Activated CD4-positive, alpha-beta T cell treated with anti-CD3 and anti-CD28 coated beads, Interleukin-10, Interleukin-2, amounts not matched to agents 100 ng/mL and 50 ng/mL, durations not matched to agents 16 hours and 8 hours (primary cell): Measurements from ENCODE around the gene GNL3.
A peak's percentile ranks its signal among the peaks of the same experiment; 100 is the strongest.
"Not testable (repeated sequence)": the region's sequence is repeated elsewhere in the genome, so short reads cannot be mapped to it uniquely, and the experiment has no call there.

Experiments used
- DNase-seq: peaks from one replicate; pipeline ENCODE4 v3.0.0-alpha.2; 2020

GNL3 gene

DNA sequence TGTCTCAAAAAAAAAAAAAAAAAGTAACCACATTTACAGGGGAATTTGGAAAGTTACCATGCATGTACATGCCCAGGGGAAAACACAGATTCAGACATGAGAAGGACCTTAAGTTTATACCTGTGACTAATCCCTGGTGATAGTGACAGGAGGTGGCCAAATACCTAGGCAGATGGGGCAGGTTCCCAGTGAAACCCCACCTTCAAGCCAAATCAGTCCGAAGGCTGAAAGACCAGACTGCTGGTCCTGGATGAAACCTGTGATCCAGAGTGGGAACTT is 35.8 kb downstream of the GNL3 start:
- DNase-seq = no peak

GRCh38 chr3:52722491-52722890 is 36.7 kb downstream of the GNL3 start:
- DNase-seq = no peak

DNA sequence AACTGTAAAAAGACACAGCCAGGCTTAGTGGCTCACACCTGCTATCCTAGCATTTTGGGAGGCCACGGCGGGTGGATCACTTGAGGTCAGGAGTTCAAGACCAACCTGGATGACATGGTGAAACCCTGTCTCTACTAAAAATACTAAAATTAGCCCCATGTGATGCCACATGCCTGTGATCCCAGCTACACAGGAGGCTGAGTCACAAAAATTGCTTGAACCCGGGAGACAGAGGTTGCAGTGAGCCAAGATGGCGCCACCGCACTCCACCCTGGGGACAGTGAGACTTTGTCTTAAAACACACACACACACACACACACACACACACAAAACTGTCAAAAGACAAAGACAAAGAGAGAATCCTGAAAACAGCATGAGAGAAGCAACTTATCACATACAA is 38.1 kb downstream of the GNL3 start:
- DNase-seq = no peak

GRCh38 chr3:52724511-52724910 is 38.7 kb downstream of the GNL3 start:
- no peak for DNase-seq

GRCh38 chr3:52728753-52729152 is 42.9 kb downstream of the GNL3 start:
- not testable (repeated sequence) for DNase-seq

DNA sequence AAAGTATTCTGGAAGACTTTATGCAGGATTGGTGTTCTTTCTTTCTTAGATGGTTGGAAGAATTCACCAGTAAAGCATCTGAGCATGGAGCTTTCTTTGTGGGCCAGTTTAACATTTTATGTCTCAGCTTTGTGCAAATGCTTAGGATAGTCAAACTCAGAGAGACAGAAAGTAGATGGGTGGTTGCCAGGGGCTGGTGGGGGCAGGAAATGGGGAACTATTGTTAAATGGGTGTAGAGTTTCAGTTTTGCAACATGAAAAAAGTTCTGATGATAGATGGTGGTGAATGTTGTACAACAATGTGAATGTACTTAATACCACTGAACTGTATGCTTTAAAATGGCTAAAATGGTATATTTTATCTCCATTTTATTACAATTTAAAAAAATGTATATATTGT is 44.8 kb downstream of the GNL3 start:
- DNase-seq = no peak

DNA sequence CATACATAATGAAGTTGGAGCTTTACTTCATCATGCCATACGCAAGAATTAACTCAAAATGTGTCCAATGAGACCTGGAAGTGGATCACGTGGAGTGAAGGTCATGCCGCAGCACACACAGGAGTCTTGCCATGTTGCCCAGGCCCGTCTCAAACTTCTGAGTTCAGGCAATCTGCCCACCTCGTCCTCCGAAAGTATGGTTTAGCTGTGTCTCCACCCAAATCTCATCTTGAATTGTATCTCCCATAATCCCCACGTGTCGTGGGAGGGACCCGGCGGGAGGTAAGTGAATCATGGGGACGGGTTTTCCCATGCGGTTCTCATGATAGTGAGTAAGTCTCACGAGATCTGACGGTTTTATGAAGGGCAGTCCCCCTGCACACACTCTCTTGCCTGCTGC is 45.8 kb downstream of the GNL3 start:
- DNase-seq = no peak

GRCh38 chr3:52733256-52733891 is 47.5 kb downstream of the GNL3 start:
- no peak for DNase-seq

DNA sequence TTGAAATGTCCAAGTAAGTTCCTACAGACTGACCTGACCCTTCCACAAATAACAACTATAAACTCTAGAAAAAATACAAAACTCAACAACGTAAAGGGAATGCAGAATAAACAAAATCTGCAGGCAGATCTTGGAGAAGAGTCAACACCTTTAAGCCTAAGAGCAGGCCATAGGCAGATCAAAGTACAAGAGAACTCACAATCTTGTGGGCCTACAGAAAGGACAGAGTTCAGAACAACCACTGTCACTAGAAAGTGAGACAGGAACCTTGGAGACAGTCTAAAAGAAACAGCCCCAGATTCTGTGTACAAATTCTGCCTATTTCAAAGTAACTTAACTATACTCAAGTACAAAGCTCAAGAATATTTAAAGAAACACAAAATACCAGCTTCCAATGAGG is 53.9 kb downstream of the GNL3 start:
- no peak for DNase-seq

DNA sequence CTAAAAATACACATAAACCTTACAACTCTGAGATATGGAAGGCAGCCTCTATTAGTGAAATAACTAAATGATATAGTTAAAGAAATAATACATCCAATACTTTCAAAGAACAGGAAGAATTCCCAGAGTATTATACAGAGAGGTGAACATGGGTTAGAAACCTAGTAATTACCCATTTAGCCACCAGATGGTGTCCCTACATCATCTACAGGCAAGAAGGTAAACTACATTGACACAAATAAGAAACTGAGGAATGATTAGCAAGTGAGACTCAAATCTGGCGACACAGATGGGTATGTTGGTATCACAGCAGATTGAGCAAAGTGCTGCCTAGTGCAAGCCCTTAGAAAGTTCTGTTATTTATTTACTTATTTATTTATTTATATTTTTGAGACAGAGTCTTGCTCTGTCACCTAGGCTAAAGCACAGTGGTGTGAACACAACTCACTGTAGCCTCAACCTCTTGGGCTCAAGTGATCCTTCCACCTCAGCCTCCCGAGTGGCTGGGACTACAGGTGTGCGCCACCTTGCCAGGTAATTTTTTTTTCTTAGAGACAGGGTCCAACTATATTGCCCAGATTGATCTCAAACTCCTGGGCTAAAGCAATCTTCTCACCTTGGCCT is 56.7 kb downstream of the GNL3 start:
- DNase-seq = peak; percentile 21

GRCh38 chr3:52743152-52743551 is 57.3 kb downstream of the GNL3 start:
- no peak for DNase-seq

DNA sequence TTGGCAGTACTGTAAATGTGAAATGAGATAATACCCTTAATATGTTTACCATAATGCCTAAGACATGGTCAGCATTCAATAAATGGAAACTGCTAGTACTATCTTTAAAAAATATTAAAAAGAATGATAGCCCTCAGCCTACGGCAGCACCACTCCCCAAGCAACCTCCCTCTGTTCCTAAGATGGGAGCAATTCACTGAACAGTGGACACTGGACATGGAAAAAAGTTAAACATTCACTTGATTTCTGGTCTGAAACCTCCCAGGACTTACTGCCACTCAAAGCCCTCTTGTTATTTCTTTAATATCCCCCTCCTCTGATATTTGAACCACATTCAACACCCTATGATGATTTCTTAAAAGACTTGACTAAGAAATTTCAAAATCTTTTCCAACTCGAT is 57.9 kb downstream of the GNL3 start:
- DNase-seq = no peak
